PC-3 (cell line): ENCODE results near the gene CPLX1. TPM values are rescaled to one million over a fixed set of nuclear protein-coding genes. Genes with fewer than 3 reads are reported as not detected.
"Not testable (repeated sequence)": the region's sequence is repeated elsewhere in the genome, so short reads cannot be mapped to it uniquely, and the experiment has no call there.

ENCODE experiments used
- ATAC-seq: fragments of 200-7000 bp; cut with Tn5 transposase; 2 replicates; pipeline ENCODE4 v1.9.1; 2020; ENCODE audit warnings: mild to moderate bottlenecking, moderate library complexity
- BruUV-seq: library from RNA; stranded (reverse); fragments of 400-500 nt; replicated peaks from 2 replicates; lab custom pipeline; 2021; lab: Mats Ljungman, UMichigan
- CTCF ChIA-PET: fragments of 300-600 bp; sonication (Branson Sonifier 250); formaldehyde crosslinking; loops from one replicate; lab custom pipeline; 2022; ENCODE audit warnings: antibody characterized with exemption; lab: Charles Lee
- POLR2A ChIA-PET: fragments of 300-600 bp; sonication (Branson Sonifier 250); formaldehyde crosslinking; loops from one replicate; lab custom pipeline; 2022; ENCODE audit warnings: antibody characterized with exemption; ENCODE audit not compliant: unreplicated experiment; lab: Charles Lee
- DNase-seq: peaks from one replicate; pipeline ENCODE4 v3.0.0-alpha.2; 2015
- H2AFZ ChIP-seq: fragments of 300-600 bp; sonication (generic); 2 replicates; pipeline ENCODE4 v1.6.0; 2016; ENCODE audit warnings: antibody characterized with exemption, low read length
- H3F3A ChIP-seq: fragments of 300-600 bp; sonication (generic); one replicate; pipeline ENCODE4 v1.6.0; 2017; ENCODE audit warnings: antibody characterized with exemption, low read length, control low read depth, mild to moderate bottlenecking; ENCODE audit not compliant: unreplicated experiment
- H3K27ac ChIP-seq: fragments of 300-600 bp; sonication (generic); 2 replicates; pipeline ENCODE4 v1.5.1; 2016; ENCODE audit warnings: mild to moderate bottlenecking, low read length
- H3K27me3 ChIP-seq: fragments of 300-600 bp; sonication (generic); 2 replicates; pipeline ENCODE4 v1.6.1; 2016; ENCODE audit warnings: low read length, mixed read lengths
- H3K36me3 ChIP-seq: fragments of 300-600 bp; sonication (generic); 2 replicates; pipeline ENCODE4 v1.6.1; 2016; ENCODE audit warnings: low read depth, mixed run types, low read length, mixed read lengths
- H3K4me1 ChIP-seq: fragments of 300-600 bp; sonication (generic); 2 replicates; pipeline ENCODE4 v1.5.1; 2016; ENCODE audit warnings: low read length; ENCODE audit not compliant: insufficient read depth
- H3K4me2 ChIP-seq: fragments of 300-600 bp; sonication (generic); 2 replicates; pipeline ENCODE4 v1.6.0; 2016; ENCODE audit warnings: low read length
- H3K4me3 ChIP-seq: fragments of 300-600 bp; sonication (generic); 2 replicates; pipeline ENCODE4 v1.5.1; 2016; ENCODE audit warnings: mild to moderate bottlenecking, low read length, mixed read lengths
- H3K79me2 ChIP-seq: fragments of 300-600 bp; sonication (generic); 2 replicates; pipeline ENCODE4 v1.6.1; 2017; ENCODE audit warnings: low read length, mixed read lengths
- H3K9ac ChIP-seq: fragments of 300-600 bp; sonication (generic); 2 replicates; pipeline ENCODE4 v1.6.0; 2016; ENCODE audit warnings: mild to moderate bottlenecking, low read length
- H3K9me2 ChIP-seq: fragments of 300-600 bp; sonication (generic); replicated peaks from 2 replicates; pipeline ENCODE4 v1.6.1; 2016; ENCODE audit warnings: mixed run types, low read length, mixed read lengths
- H3K9me3 ChIP-seq: fragments of 300-600 bp; sonication (generic); 2 replicates; pipeline ENCODE4 v1.6.1; 2016; ENCODE audit warnings: low read length, mixed read lengths
- H4K20me1 ChIP-seq: fragments of 300-600 bp; sonication (generic); 2 replicates; pipeline ENCODE4 v1.6.1; 2016; ENCODE audit warnings: low read length, mixed read lengths
- EZH2 ChIP-seq: fragments of 300-600 bp; sonication (generic); IDR thresholded peaks from one replicate; pipeline ENCODE4 v1.6.1; 2017; ENCODE audit warnings: antibody characterized with exemption, mild to moderate bottlenecking, low read length; ENCODE audit not compliant: unreplicated experiment
- EZH2phosphoT487 ChIP-seq: fragments of 300-600 bp; sonication (generic); IDR thresholded peaks from 2 replicates; pipeline ENCODE4 v1.6.1; 2018; ENCODE audit warnings: mild to moderate bottlenecking, antibody characterized with exemption, low read length, borderline replicate concordance
- intact Hi-C: fragments of 100-400 bp; cut with micrococcal nuclease; formaldehyde crosslinking; loops from 2 replicates; pipeline ENCODE4 v1.9.0; 2023
- total RNA-seq: library from RNA; depleted of rRNA; stranded (reverse); fragments of >200 nt; gene quantifications from 2 replicates; pipeline ENCODE4 v1.2.3, GENCODE V29; 2014
- TF ChIP-seq, protein P1 (sequence below): fragments of 300-600 bp; sonication (generic); conservative IDR thresholded peaks from 2 replicates; pipeline ENCODE4 v1.5.1; 2017; ENCODE audit warnings: antibody characterized with exemption, low read depth, mild to moderate bottlenecking, low read length

The CPLX1 gene
- total RNA-seq, 1 experiment from 2014 or later, result 0.87 TPM

DNA sequence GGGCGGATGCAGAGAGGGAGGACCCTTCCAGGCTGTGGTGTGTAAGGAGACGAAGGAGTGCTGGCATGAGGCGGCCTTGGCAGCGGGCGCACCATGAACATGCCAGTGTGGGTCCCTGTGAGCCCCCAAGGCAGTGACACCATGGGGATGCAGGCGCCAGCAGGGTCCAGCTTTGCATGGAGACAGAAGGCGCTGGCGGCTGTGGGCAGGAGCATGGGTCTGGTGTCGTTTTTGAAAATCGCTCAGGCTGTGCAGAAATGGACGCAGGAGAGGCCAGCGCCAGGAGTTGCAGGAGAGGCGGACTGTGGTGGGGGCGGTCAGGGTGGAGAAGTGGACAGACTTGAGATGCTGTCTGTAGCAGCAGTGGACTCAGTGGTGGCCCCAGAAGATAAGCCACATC, 64.2 kb downstream of the CPLX1 start:
- no peak for DNase-seq
- intact Hi-C loops, result no loop called here
- H4K20me1 ChIP-seq, result 0 out of 2 replicates have a peak, but pooled peaks cover 2% of the 10 kb centered on the region

GRCh38 chr4:761086-761485, 64.8 kb downstream of the CPLX1 start:
- Histone ChIP-seq H3K27me3 (no peaks in the 10 kb centered on the region), H3K27ac (no peak overlapping the region), H3K4me3 (no peak overlapping the region), H3K4me2 (no peak overlapping the region), H2AFZ (no peak overlapping the region), H3K9ac (no peak overlapping the region), H3K9me3 (no peaks in the 10 kb centered on the region), H3K36me3 (no peaks in the 10 kb centered on the region), H3K9me2 (no peaks in the 10 kb centered on the region), H3K4me1 (0 out of 2 replicates have a peak, but pooled peaks cover 7% of the 10 kb centered on the region), H3F3A (no peaks in the 10 kb centered on the region), H4K20me1 (no peaks in the 10 kb centered on the region), H3K79me2 (no peaks in the 10 kb centered on the region)
- ATAC-seq (no peak), DNase-seq (no peak)
- intact Hi-C loops, result no loop called here
- BruUV-seq, result no TSS peak
- no peak for TF ChIP-seq EZH2
- no peak for TF ChIP-seq EZH2phosphoT487
- TF ChIP-seq, protein P1, sequence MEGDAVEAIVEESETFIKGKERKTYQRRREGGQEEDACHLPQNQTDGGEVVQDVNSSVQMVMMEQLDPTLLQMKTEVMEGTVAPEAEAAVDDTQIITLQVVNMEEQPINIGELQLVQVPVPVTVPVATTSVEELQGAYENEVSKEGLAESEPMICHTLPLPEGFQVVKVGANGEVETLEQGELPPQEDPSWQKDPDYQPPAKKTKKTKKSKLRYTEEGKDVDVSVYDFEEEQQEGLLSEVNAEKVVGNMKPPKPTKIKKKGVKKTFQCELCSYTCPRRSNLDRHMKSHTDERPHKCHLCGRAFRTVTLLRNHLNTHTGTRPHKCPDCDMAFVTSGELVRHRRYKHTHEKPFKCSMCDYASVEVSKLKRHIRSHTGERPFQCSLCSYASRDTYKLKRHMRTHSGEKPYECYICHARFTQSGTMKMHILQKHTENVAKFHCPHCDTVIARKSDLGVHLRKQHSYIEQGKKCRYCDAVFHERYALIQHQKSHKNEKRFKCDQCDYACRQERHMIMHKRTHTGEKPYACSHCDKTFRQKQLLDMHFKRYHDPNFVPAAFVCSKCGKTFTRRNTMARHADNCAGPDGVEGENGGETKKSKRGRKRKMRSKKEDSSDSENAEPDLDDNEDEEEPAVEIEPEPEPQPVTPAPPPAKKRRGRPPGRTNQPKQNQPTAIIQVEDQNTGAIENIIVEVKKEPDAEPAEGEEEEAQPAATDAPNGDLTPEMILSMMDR, result no peak
- POLR2A ChIA-PET, result no interaction called here
- CTCF ChIA-PET, result no interaction called here

More for the DNA sequence above, 64.2 kb downstream of the CPLX1 start:
- no peak for TF ChIP-seq EZH2phosphoT487
- no peak for TF ChIP-seq EZH2
- TF ChIP-seq, protein P1, result no peak
- H3K9me3 ChIP-seq, result no peaks in the 10 kb centered on the region
- CTCF ChIA-PET, result no interaction called here
- H3K9me2 ChIP-seq, result no peaks in the 10 kb centered on the region
- no peak overlapping the region for H3K4me2 ChIP-seq
- no peaks in the 10 kb centered on the region for H3K36me3 ChIP-seq
- POLR2A ChIA-PET, result no interaction called here
- no peaks in the 10 kb centered on the region for H3K27me3 ChIP-seq
- H3K4me1 ChIP-seq, result 0 out of 2 replicates have a peak, but pooled peaks cover 7% of the 10 kb centered on the region
- no peaks in the 10 kb centered on the region for H3F3A ChIP-seq
- no TSS peak for BruUV-seq
- ATAC-seq, result no peak
- no peaks in the 10 kb centered on the region for H3K79me2 ChIP-seq
- H2AFZ ChIP-seq, result no peak overlapping the region
- no peak overlapping the region for H3K9ac ChIP-seq
- no peak overlapping the region for H3K27ac ChIP-seq
- H3K4me3 ChIP-seq, result no peak overlapping the region

GRCh38 chr4:760616-761015, 65.3 kb downstream of the CPLX1 start:
- CTCF ChIA-PET, result no interaction called here

DNA sequence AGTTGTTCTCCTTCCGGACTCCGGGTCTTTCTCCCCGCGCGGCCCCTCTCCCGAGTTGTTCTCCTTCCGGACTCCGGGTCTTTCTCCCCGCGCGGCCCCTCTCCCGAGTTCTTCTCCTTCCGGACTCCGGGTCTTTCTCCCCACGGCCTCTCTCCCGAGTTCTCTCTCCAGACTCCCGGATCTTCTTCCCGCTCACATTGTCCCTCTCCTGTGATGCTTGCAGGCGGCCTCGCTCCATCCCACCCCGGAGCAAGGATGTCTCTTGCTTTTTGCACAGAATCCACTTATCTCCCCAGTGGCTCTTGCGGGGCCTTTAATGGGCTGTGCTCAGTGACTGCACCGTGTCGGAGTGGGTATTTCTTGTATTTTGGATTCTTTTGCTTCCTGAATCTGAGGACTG, 66.1 kb downstream of the CPLX1 start:
- H3K9ac ChIP-seq, H3K36me3 ChIP-seq, ATAC-seq, H3K9me3 ChIP-seq, H3K27ac ChIP-seq, H3K79me2 ChIP-seq, H3K4me1 ChIP-seq, H3F3A ChIP-seq, H3K27me3 ChIP-seq, H3K9me2 ChIP-seq, H2AFZ ChIP-seq, CTCF ChIA-PET, BruUV-seq, POLR2A ChIA-PET, H3K4me2 ChIP-seq, DNase-seq, H3K4me3 ChIP-seq, intact Hi-C loops, H4K20me1 ChIP-seq: not testable (repeated sequence)

More at GRCh38 chr4:760616-761015, 65.3 kb downstream of the CPLX1 start:
- H3K4me1 ChIP-seq, result 0 out of 2 replicates have a peak, but pooled peaks cover 2% of the 10 kb centered on the region
- no peak overlapping the region for H2AFZ ChIP-seq
- no peak for ATAC-seq
- BruUV-seq, result no TSS peak
- H3K27me3 ChIP-seq, result no peaks in the 10 kb centered on the region
- no peak overlapping the region for H3K9ac ChIP-seq
- DNase-seq, result no peak
- no peak overlapping the region for H3K4me3 ChIP-seq
- intact Hi-C loops, result no loop called here
- H3K27ac ChIP-seq, result no peak overlapping the region
- TF ChIP-seq EZH2 (no peak), EZH2phosphoT487 (no peak)
- TF ChIP-seq, protein P1, result no peak
- no peaks in the 10 kb centered on the region for H3F3A ChIP-seq
- no peaks in the 10 kb centered on the region for H3K79me2 ChIP-seq
- no peaks in the 10 kb centered on the region for H3K9me3 ChIP-seq
- H3K4me2 ChIP-seq, result no peak overlapping the region
- H3K9me2 ChIP-seq, result no peaks in the 10 kb centered on the region
- no peaks in the 10 kb centered on the region for H3K36me3 ChIP-seq
- POLR2A ChIA-PET, result no interaction called here
- H4K20me1 ChIP-seq, result no peaks in the 10 kb centered on the region
